Large intestine (tissue), 3 donors: Measurements from ENCODE around the gene TIGAR. TPM values are rescaled to one million over a fixed set of nuclear protein-coding genes. Genes with fewer than 3 reads are reported as not detected.

Experiments
- DNase-seq, 2 donors: peaks; one replicate each; pipeline versions ENCODE4 v3.0.0 to v3.0.0-alpha.2; 2013
- H3K27ac ChIP-seq: one replicate; pipeline ENCODE4 v1.5.1; 2013; ENCODE audit warnings: low read length
- H3K27me3 ChIP-seq: 2 replicates; pipeline ENCODE4 v1.6.1; 2013; ENCODE audit warnings: low read length; ENCODE audit not compliant: control insufficient read depth, insufficient read depth
- H3K36me3 ChIP-seq: 2 replicates; pipeline ENCODE4 v1.6.1; 2013; ENCODE audit warnings: low read length; ENCODE audit not compliant: control insufficient read depth, insufficient read depth
- H3K4me1 ChIP-seq: one replicate; pipeline ENCODE4 v1.6.1; 2013; ENCODE audit warnings: low read length; ENCODE audit not compliant: control insufficient read depth, insufficient read depth
- H3K4me3 ChIP-seq: one replicate; pipeline ENCODE4 v1.5.1; 2013; ENCODE audit warnings: low read length
- H3K9me3 ChIP-seq: one replicate; pipeline ENCODE4 v1.6.1; 2013; ENCODE audit warnings: mild to moderate bottlenecking, low read depth, low read length, moderate library complexity; ENCODE audit not compliant: control insufficient read depth
- WGBS: methylation state at CpG from one replicate; pipeline ENCODE4 v1.1.5; 2013; ENCODE audit warnings: low lambda C conversion rate; ENCODE audit not compliant: insufficient coverage; 5-methylcytosine and 5-hydroxymethylcytosine counted together
- polyA plus RNA-seq: library from polyadenylated mRNA; unstranded; fragments of 120-200 nt; gene quantifications from one replicate; pipeline ENCODE4 v1.2.1, GENCODE V29; 2013

The TIGAR gene
- polyA plus RNA-seq, 1 donor = 5.0 TPM

DNA sequence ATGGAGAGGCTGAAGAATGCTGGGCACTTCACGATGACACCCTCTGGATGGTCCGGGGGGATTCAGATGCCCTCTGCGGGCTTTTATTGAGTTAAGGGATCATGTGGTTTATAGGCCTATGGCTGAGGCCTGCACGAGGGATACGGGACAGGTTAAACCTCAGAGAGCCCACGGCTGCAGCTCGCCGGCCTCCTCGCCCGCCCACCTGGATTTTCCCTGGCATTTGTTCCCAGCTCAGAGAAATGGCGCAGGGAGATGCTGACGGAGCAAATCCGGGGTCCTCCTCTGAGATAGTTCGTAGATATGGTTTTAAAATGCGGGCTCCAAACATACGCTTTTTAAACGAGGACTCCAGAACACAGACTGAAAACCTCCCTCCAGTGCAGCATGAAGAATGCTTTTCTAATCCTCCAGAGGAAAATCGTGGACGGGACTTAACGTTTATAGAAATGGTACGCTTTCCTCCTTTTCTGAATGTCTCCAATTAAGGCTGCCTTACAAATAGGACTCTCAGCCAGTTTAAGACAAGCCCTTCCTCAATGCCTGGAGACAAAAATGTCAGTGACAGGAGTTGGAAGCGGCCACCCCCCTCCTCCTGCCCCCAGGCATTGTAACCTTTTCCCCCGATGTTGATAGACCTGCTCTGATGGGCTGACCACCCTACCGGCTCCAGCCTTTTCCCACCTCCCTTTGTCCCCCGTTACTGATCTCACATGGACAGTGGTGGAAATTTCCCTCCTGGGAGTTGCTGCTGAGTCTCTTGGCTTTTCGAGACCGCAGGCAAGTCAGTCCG, 30.8 kb upstream of the TIGAR start:
- Histone ChIP-seq H3K4me3 (no peak overlapping the region), H3K27ac (no peak overlapping the region), H3K27me3 (no peaks in the 10 kb centered on the region), H3K9me3 (no peaks in the 10 kb centered on the region), H3K4me1 (peaks cover 52% of the 10 kb centered on the region), H3K36me3 (peaks cover 95% of the 10 kb centered on the region)
- WGBS = 88% methylated on average over 4 of the region's 28 CpGs
- DNase-seq = no peak

GRCh38 chr12:4292341-4293073, 28.5 kb upstream of the TIGAR start:
- Histone ChIP-seq H3K9me3 (no peaks in the 10 kb centered on the region), H3K36me3 (peaks cover 94% of the 10 kb centered on the region), H3K27ac (peak overlapping the region; percentile 32), H3K27me3 (no peaks in the 10 kb centered on the region), H3K4me3 (no peak overlapping the region), H3K4me1 (peaks cover 33% of the 10 kb centered on the region)
- no peak for DNase-seq
- no CpG with 5 or more reads among the region's 16 CpGs for WGBS

GRCh38 chr12:4293299-4293965, 27.6 kb upstream of the TIGAR start:
- Histone ChIP-seq H3K9me3 (no peaks in the 10 kb centered on the region), H3K27ac (peak overlapping the region; percentile 32), H3K4me3 (no peak overlapping the region), H3K27me3 (no peaks in the 10 kb centered on the region), H3K36me3 (peaks cover 98% of the 10 kb centered on the region), H3K4me1 (peaks cover 24% of the 10 kb centered on the region)
- no peak for DNase-seq
- no CpG with 5 or more reads among the region's 14 CpGs for WGBS

GRCh38 chr12:4293966-4294505, 27.0 kb upstream of the TIGAR start:
- H3K36me3 ChIP-seq = peaks cover 97% of the 10 kb centered on the region
- no peak for DNase-seq
- H3K27me3 ChIP-seq = no peaks in the 10 kb centered on the region
- H3K27ac ChIP-seq = peak overlapping the region; percentile 32
- no CpG with 5 or more reads among the region's 16 CpGs for WGBS
- H3K4me3 ChIP-seq = no peak overlapping the region
- no peaks in the 10 kb centered on the region for H3K9me3 ChIP-seq
- peaks cover 18% of the 10 kb centered on the region for H3K4me1 ChIP-seq

DNA sequence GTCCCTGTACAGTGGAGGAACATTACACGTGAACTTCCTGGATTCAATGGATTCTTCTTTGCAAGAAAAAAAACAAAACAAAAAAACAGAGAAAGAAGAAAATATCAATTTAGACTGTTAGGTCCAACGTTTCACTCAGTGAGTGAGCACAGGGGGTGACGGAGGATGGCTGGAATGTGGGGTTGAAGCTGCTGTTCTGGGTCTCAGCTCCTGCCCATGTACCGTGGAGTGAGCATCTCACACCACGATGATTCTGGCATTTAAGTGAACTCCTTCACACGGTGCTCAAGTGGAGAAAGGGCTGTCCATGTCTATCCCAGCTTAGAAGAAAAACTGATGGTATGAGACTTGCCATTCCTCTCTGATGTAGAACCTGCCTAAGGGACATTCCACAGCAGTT, 24.3 kb upstream of the TIGAR start:
- no peak for DNase-seq
- Histone ChIP-seq H3K4me3 (no peak overlapping the region), H3K36me3 (peaks cover 90% of the 10 kb centered on the region), H3K9me3 (no peaks in the 10 kb centered on the region), H3K27me3 (no peaks in the 10 kb centered on the region), H3K27ac (no peak overlapping the region), H3K4me1 (peaks cover 15% of the 10 kb centered on the region)
- WGBS = no CpG with 5 or more reads among the region's 6 CpGs

DNA sequence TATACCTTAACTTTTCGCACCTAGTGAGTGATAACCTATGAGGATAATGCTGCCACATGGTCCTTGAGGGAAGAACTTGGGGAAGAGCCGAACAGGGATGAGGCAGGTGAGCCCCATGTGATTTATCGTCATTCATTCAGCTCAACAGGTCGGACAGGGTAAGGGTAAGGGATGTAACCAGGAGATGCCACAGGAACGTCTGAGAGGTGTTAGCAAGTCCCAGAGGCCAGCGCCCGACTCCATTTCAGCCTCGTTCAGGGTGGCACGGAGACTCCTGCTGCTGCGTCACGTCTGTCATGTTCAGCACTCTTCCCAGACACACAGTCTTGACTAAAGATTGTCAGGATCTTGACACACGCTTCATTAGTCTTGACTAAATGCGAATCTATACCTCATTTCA, 23.4 kb upstream of the TIGAR start:
- Histone ChIP-seq H3K36me3 (peaks cover 89% of the 10 kb centered on the region), H3K27ac (no peak overlapping the region), H3K4me3 (no peak overlapping the region), H3K9me3 (no peaks in the 10 kb centered on the region), H3K27me3 (no peaks in the 10 kb centered on the region), H3K4me1 (peaks cover 17% of the 10 kb centered on the region)
- DNase-seq = no peak
- WGBS = 92% methylated on average over 2 of the region's 13 CpGs

DNA sequence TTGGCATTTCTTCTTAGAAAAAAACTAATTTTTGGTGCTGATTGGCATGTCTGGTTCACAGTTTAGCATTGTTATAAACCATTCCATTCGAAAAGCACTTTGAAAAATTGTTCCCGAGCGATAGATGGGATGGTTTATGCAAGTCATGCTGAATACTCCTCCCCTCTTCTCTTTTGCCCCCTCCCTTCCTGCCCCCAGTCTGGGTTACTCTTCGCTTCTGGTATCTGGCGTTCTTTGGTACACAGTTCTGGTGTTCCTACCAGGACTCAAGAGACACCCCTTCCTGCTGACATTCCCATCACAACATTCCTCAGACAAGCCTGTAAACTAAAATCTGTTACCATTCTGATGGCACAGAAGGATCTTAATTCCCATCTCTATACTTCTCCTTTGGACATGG, 20.1 kb upstream of the TIGAR start:
- Histone ChIP-seq H3K9me3 (no peaks in the 10 kb centered on the region), H3K4me3 (no peak overlapping the region), H3K27me3 (no peaks in the 10 kb centered on the region), H3K36me3 (peaks cover 82% of the 10 kb centered on the region), H3K27ac (no peak overlapping the region), H3K4me1 (peaks cover 11% of the 10 kb centered on the region)
- no peak for DNase-seq
- no CpG with 5 or more reads among the region's 5 CpGs for WGBS

DNA sequence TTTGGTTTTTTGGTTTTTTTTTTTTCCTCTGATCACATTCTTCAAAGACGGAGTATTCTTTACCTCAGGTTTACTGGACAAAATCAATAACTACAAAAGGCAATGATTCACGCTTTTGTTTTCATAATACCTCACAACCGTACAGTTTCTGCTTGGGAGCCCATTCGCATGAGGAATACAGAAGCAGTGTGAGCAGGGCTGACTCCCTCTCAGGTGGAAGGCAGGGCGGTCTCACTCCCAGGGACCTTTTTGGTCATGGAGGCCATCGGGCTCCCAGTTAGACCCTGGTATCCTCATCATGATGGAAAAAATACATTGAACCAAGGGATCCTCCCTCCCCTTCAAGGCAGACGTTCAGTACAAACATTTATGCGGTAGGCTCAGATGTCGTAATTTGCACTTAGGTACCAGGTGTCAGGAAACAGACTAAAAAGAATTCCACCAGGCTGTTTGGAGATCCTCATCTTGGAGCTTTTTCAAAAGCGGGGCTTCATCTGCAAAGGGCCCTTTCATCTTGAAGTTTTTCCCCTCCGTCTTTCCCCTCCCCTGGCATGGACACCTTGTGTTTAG, 19.0 kb upstream of the TIGAR start:
- Histone ChIP-seq H3K9me3 (no peaks in the 10 kb centered on the region), H3K36me3 (peaks cover 71% of the 10 kb centered on the region), H3K27me3 (no peaks in the 10 kb centered on the region), H3K4me1 (peaks cover 11% of the 10 kb centered on the region), H3K4me3 (no peak overlapping the region), H3K27ac (no peak overlapping the region)
- DNase-seq = no peak
- 93% methylated on average over 2 of the region's 11 CpGs for WGBS

DNA sequence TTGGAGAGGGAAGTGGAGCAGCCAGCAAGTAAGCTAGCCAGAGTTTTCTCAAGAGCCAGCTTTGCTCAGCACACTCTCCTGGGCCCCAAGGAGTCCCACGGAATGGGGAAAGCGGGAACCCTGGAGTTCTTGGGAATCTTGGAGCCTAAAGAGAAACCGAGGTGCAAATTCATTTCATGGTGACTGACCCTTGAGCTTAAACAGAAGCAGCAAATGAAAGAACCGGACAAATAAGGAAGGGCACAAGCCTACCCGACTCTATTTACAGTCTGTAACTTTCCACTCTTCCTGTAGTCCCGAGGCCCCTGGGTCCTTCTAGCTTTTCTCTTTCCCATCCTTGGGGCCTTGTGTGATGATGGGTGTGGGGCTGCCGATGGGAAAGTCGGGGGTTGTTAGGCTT, 18.1 kb upstream of the TIGAR start:
- Histone ChIP-seq H3K27ac (peak overlapping the region; percentile 11), H3K4me3 (no peak overlapping the region), H3K9me3 (no peaks in the 10 kb centered on the region), H3K27me3 (no peaks in the 10 kb centered on the region), H3K36me3 (peaks cover 62% of the 10 kb centered on the region), H3K4me1 (peaks cover 11% of the 10 kb centered on the region)
- no CpG with 5 or more reads among the region's 8 CpGs for WGBS
- DNase-seq = no peak

DNA sequence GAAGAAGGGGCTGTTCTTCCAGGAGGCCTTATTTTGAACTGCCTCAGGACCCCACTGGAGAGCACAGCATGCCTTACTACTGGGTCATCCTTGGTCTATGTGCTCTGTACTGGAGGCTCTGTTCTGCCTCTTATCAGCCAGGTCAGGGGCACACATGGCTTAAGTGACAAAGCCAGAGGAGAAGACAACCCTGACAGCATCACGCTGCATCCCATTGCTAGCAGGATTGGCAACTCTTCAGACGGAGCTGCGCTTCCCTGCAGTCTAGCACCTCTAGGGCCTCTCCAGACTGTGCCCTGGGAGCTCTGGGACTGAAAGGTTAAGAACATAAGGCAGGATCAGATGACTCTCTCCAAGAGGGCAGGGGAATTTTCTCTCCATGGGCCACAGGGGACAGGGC, 17.3 kb upstream of the TIGAR start:
- peaks cover 11% of the 10 kb centered on the region for H3K4me1 ChIP-seq
- no peak overlapping the region for H3K27ac ChIP-seq
- WGBS = no CpG with 5 or more reads among the region's 3 CpGs
- no peaks in the 10 kb centered on the region for H3K27me3 ChIP-seq
- H3K9me3 ChIP-seq = no peaks in the 10 kb centered on the region
- H3K36me3 ChIP-seq = peaks cover 55% of the 10 kb centered on the region
- no peak for DNase-seq
- H3K4me3 ChIP-seq = no peak overlapping the region
